H1 (cell line): Measurements from ENCODE around the gene MKLN1. TPM values are rescaled to one million over a fixed set of nuclear protein-coding genes. Genes with fewer than 3 reads are reported as not detected.

Experiments used
- CTCF ChIA-PET: fragments of 300-600 bp; sonication (Branson Sonifier 250); formaldehyde crosslinking; loops from one replicate; lab custom pipeline; 2021; ENCODE audit not compliant: partially characterized antibody; lab: Charles Lee
- POLR2A ChIA-PET: fragments of 300-600 bp; sonication (Branson Sonifier 250); formaldehyde crosslinking; loops from one replicate; lab custom pipeline; 2021; ENCODE audit warnings: inconsistent platforms; ENCODE audit not compliant: partially characterized antibody; lab: Charles Lee
- DNase-seq, 2 experiments: peaks; one replicate each; pipeline versions ENCODE4 v3.0.0 to v3.0.0-alpha.2; 2010 to 2022; ENCODE audit warnings: low spot score in 2 of 2, low read depth in 1 of 2, mixed read lengths in 1 of 2
- FAIRE-seq: peaks from 2 replicates; lab custom pipeline; 2011; peaks lifted over from hg19 to GRCh38; lab: Jason Lieb, UNC
- H2AFZ ChIP-seq: 2 replicates; pipeline ENCODE4 v1.8.1; 2012; ENCODE audit warnings: low read length, inconsistent platforms
- H2AK5ac ChIP-seq: 2 replicates; pipeline ENCODE4 v1.6.1; 2013; ENCODE audit warnings: low read depth, low read length
- H2BK120ac ChIP-seq: replicated peaks from 2 replicates; pipeline ENCODE3; 2013; ENCODE audit warnings: low read depth, low read length, inconsistent platforms
- H2BK12ac ChIP-seq: 2 replicates; pipeline ENCODE4 v1.6.1; 2013; ENCODE audit warnings: low read depth, low read length
- H2BK15ac ChIP-seq: 2 replicates; pipeline ENCODE4 v1.6.1; 2013; ENCODE audit warnings: low read length
- H2BK20ac ChIP-seq: 2 replicates; pipeline ENCODE4 v1.6.1; 2013; ENCODE audit warnings: low read length
- H2BK5ac ChIP-seq: 2 replicates; pipeline ENCODE4 v1.6.1; 2013; ENCODE audit warnings: low read depth, low read length
- H3K14ac ChIP-seq: 2 replicates; pipeline ENCODE4 v1.6.1; 2013; ENCODE audit warnings: inconsistent platforms; ENCODE audit not compliant: insufficient read length
- H3K18ac ChIP-seq: 2 replicates; pipeline ENCODE4 v1.6.1; 2013; ENCODE audit warnings: low read length; ENCODE audit errors: extremely low read depth
- H3K23ac ChIP-seq: 2 replicates; pipeline ENCODE4 v1.6.1; 2013; ENCODE audit warnings: inconsistent platforms; ENCODE audit not compliant: insufficient read length
- H3K23me2 ChIP-seq: 2 replicates; pipeline ENCODE4 v1.6.1; 2013; ENCODE audit warnings: low read depth, low read length
- H3K27ac ChIP-seq: 2 replicates; pipeline ENCODE4 v1.6.1; 2011; ENCODE audit warnings: low read depth, low read length, inconsistent platforms
- H3K27me3 ChIP-seq, 4 experiments: replicated peaks in 1 of 4; 1 replicate in 1 of 4; 2 replicates in 3 of 4; pipeline versions ENCODE4 v1.6.1 to v1.8.1; 2011 to 2013; ENCODE audit warnings: low read length in 3 of 4, mild to moderate bottlenecking in 3 of 4, inconsistent platforms in 2 of 4, mixed read lengths in 2 of 4, moderate library complexity in 1 of 4; ENCODE audit not compliant: control insufficient read depth in 3 of 4, insufficient read depth in 3 of 4; ENCODE audit errors: extremely low read depth in 1 of 4
- H3K36me3 ChIP-seq, 4 experiments: 2 replicates each; pipeline versions ENCODE4 v1.6.1 to v1.8.1; 2011 to 2013; ENCODE audit warnings: mild to moderate bottlenecking in 4 of 4, low read length in 3 of 4, moderate library complexity in 2 of 4, control low read depth in 1 of 4, inconsistent platforms in 1 of 4; ENCODE audit not compliant: insufficient read depth in 4 of 4, control insufficient read depth in 2 of 4
- H3K4ac ChIP-seq: replicated peaks from 2 replicates; pipeline ENCODE3; 2013; ENCODE audit warnings: low read length, low read depth, mixed read lengths, inconsistent platforms; ENCODE audit not compliant: insufficient read length
- H3K4me1 ChIP-seq, 4 experiments: replicated peaks in 1 of 4; 1 replicate in 1 of 4; 2 replicates in 3 of 4; pipeline versions ENCODE4 v1.6.1 to v1.8.1; 2011 to 2013; ENCODE audit warnings: low read length in 3 of 4, inconsistent platforms in 2 of 4, mixed read lengths in 1 of 4; ENCODE audit not compliant: insufficient read depth in 4 of 4, control insufficient read depth in 3 of 4
- H3K4me2 ChIP-seq, 2 experiments: 2 replicates each; pipeline versions ENCODE4 v1.6.1 to v1.8.1; 2011 to 2013; ENCODE audit warnings: low read depth in 2 of 2, low read length in 2 of 2, control low read depth in 1 of 2, inconsistent platforms in 1 of 2, mild to moderate bottlenecking in 1 of 2; ENCODE audit not compliant: insufficient read depth in 1 of 2
- H3K4me3 ChIP-seq, 4 experiments: fragments of 200-600, 300-600 bp in 1 of 4; sonication (generic), shearing (Covaris generic), sonication (Bioruptor Twin) in 1 of 4; 2 replicates each; pipeline versions ENCODE4 v1.5.1 to v1.8.1; 2011 to 2016; ENCODE audit warnings: low read length in 4 of 4, low read depth in 3 of 4, control low read depth in 2 of 4, inconsistent platforms in 2 of 4, mild to moderate bottlenecking in 2 of 4, mixed read lengths in 1 of 4, moderate library complexity in 1 of 4; ENCODE audit not compliant: insufficient read depth in 2 of 4; ENCODE audit errors: extremely low read depth in 1 of 4
- H3K56ac ChIP-seq: replicated peaks from 2 replicates; pipeline ENCODE3; 2013; ENCODE audit warnings: low read depth, mild to moderate bottlenecking, mixed read lengths, low read length, inconsistent platforms; ENCODE audit not compliant: insufficient read length
- H3K79me1 ChIP-seq: 2 replicates; pipeline ENCODE4 v1.6.1; 2013; ENCODE audit warnings: low read depth, low read length, control low read depth
- H3K79me2 ChIP-seq, 2 experiments: 2 replicates each; pipeline versions ENCODE4 v1.6.1 to v1.8.1; 2012 to 2013; ENCODE audit warnings: low read length in 2 of 2, mild to moderate bottlenecking in 2 of 2, inconsistent platforms in 1 of 2; ENCODE audit not compliant: insufficient read depth in 2 of 2, control insufficient read depth in 1 of 2
- H3K9ac ChIP-seq, 4 experiments: replicated peaks in 1 of 4; 1 replicate in 1 of 4; 2 replicates in 3 of 4; pipeline versions ENCODE4 v1.6.1 to v1.8.1; 2011 to 2013; ENCODE audit warnings: low read depth in 3 of 4, low read length in 3 of 4, control low read depth in 2 of 4, mild to moderate bottlenecking in 2 of 4, moderate library complexity in 2 of 4, inconsistent platforms in 1 of 4; ENCODE audit errors: extremely low read depth in 1 of 4
- H3K9me3 ChIP-seq, 2 experiments: 2 replicates each; pipeline versions ENCODE4 v1.6.1 to v1.8.1; 2012 to 2013; ENCODE audit warnings: mild to moderate bottlenecking in 2 of 2, moderate library complexity in 2 of 2, control low read depth in 1 of 2, inconsistent platforms in 1 of 2, low read depth in 1 of 2, low read length in 1 of 2, mixed read lengths in 1 of 2; ENCODE audit not compliant: insufficient read depth in 2 of 2
- H4K20me1 ChIP-seq, 2 experiments: replicated peaks in 1 of 2; 2 replicates each; pipeline versions ENCODE3 to v1.8.1; 2011 to 2013; ENCODE audit warnings: inconsistent platforms in 2 of 2, low read length in 2 of 2, mild to moderate bottlenecking in 1 of 2; ENCODE audit not compliant: insufficient read depth in 2 of 2, control insufficient read depth in 1 of 2
- H4K5ac ChIP-seq: 2 replicates; pipeline ENCODE4 v1.6.1; 2013; ENCODE audit warnings: low read length, low read depth, mixed read lengths, inconsistent platforms; ENCODE audit not compliant: insufficient read length
- H4K8ac ChIP-seq: 2 replicates; pipeline ENCODE4 v1.8.0; 2013; ENCODE audit warnings: mild to moderate bottlenecking, moderate library complexity, low read length, inconsistent platforms; ENCODE audit not compliant: insufficient read depth; ENCODE audit errors: extremely low read depth
- H4K91ac ChIP-seq: replicated peaks from 2 replicates; pipeline ENCODE3; 2013; ENCODE audit warnings: low read length, mixed read lengths, inconsistent platforms; ENCODE audit not compliant: insufficient read length
- EP300 ChIP-seq, 2 experiments: IDR thresholded peaks; 1 replicate in 1 of 2; 2 replicates in 1 of 2; pipeline ENCODE4 v1.6.1; 2011 to 2012; ENCODE audit warnings: low read depth in 2 of 2, low read length in 2 of 2, mild to moderate bottlenecking in 2 of 2, borderline replicate concordance in 1 of 2, inconsistent platforms in 1 of 2, moderate library complexity in 1 of 2
- EZH2 ChIP-seq: fragments of 200-600 bp; sonication (generic); IDR thresholded peaks from 2 replicates; pipeline ENCODE4 v1.7.1; 2012; ENCODE audit warnings: low read depth, mild to moderate bottlenecking, moderate library complexity, low read length, inconsistent platforms; ENCODE audit not compliant: severe bottlenecking
- GTF2F1 ChIP-seq: IDR thresholded peaks from 2 replicates; pipeline ENCODE4 v1.6.1; 2012; ENCODE audit warnings: low read depth, low read length, improper control_type of control experiment, borderline replicate concordance
- NANOG ChIP-seq: IDR thresholded peaks from 2 replicates; pipeline ENCODE4 v1.6.1; 2011; ENCODE audit warnings: low read length, low read depth, mild to moderate bottlenecking, inconsistent platforms; ENCODE audit not compliant: insufficient read depth, poor library complexity, severe bottlenecking
- POU5F1 ChIP-seq: IDR thresholded peaks from 2 replicates; pipeline ENCODE4 v1.6.1; 2011; ENCODE audit warnings: low read depth, mild to moderate bottlenecking, low read length, moderate library complexity
- RFX5 ChIP-seq: IDR thresholded peaks from 2 replicates; pipeline ENCODE4 v1.6.1; 2011; ENCODE audit warnings: low read depth, low read length, improper control_type of control experiment, borderline replicate concordance
- SP1 ChIP-seq: IDR thresholded peaks from 2 replicates; pipeline ENCODE4 v1.6.1; 2011; ENCODE audit warnings: low read depth, low read length
- SRF ChIP-seq: IDR thresholded peaks from 2 replicates; pipeline ENCODE4 v1.6.1; 2011; ENCODE audit warnings: mild to moderate bottlenecking, low read depth, low read length, moderate library complexity
- TAF1 ChIP-seq: IDR thresholded peaks from 2 replicates; pipeline ENCODE4 v1.6.1; 2011; ENCODE audit warnings: mild to moderate bottlenecking, low read depth, low read length
- TAF7 ChIP-seq: optimal IDR thresholded peaks from 2 replicates; pipeline ENCODE3; 2011; ENCODE audit warnings: low read depth, mild to moderate bottlenecking, inconsistent platforms, low read length, moderate library complexity, borderline replicate concordance
- WGBS, 2 experiments: shearing (Covaris generic) in 1 of 2; methylation state at CpG; one replicate each; pipeline versions ENCODE4 v1.1.6 to v1.1.7; 2013 to 2015; ENCODE audit warnings: low lambda C conversion rate in 2 of 2, mixed read lengths in 2 of 2, inconsistent platforms in 1 of 2, low coverage in 1 of 2, missing lambda C conversion rate in 1 of 2; ENCODE audit not compliant: insufficient replicate concordance in 2 of 2, insufficient coverage in 1 of 2, insufficient read length in 1 of 2; ENCODE audit errors: extremely low coverage in 1 of 2, missing lambda C conversion rate in 1 of 2; 5-methylcytosine and 5-hydroxymethylcytosine counted together
- polyA plus RNA-seq, 7 experiments: library from polyadenylated mRNA; depleted of rRNA in 3 of 7; stranded (reverse) in 5 of 7; unstranded in 2 of 7; fragments of >200 nt in 5 of 7; fragments of 200-250 nt in 2 of 7; gene quantifications; 1 replicate in 5 of 7; 2 replicates in 1 of 7; 4 replicates in 1 of 7; pipeline versions ENCODE4 v1.2.1 to v1.2.3, GENCODE V29; 2011 to 2013; ENCODE audit warnings: missing spikeins in 2 of 7, mixed read lengths in 2 of 7
- total RNA-seq: library from RNA; stranded (reverse); fragmentation: NEBNext Ultra II Directional; extraction: Animal tissue kit (Norgen Biotek cat#: 25700); gene quantifications from 2 replicates; pipeline ENCODE4 v1.2.1, GENCODE V29; 2021
- TF ChIP-seq, protein P1 (sequence below), 3 experiments: IDR thresholded peaks; 1 replicate in 2 of 3; 2 replicates in 1 of 3; pipeline versions ENCODE4 v1.5.1 to v1.6.1; 2011; ENCODE audit warnings: low read length in 3 of 3, mild to moderate bottlenecking in 3 of 3, inconsistent platforms in 2 of 3, low read depth in 1 of 3, moderate library complexity in 1 of 3; ENCODE audit not compliant: insufficient read depth in 1 of 3; ENCODE audit errors: control extremely low read depth in 1 of 3

Gene MKLN1
- total and polyA plus RNA-seq, 2 of the 8 experiments (the other 6 are each of a cell fraction or from before 2014, with no cell fraction given) = 22.3 to 50.9 TPM

GRCh38 chr7:131524115-131524514, 196.4 kb downstream of the MKLN1 start:
- no peak overlapping the region for H4K8ac ChIP-seq
- H2BK120ac ChIP-seq = no peak overlapping the region
- H3K27me3 ChIP-seq = no peaks in the 10 kb centered on the region
- no peak overlapping the region for H2AFZ ChIP-seq
- H2BK20ac ChIP-seq = no peak overlapping the region
- POLR2A ChIA-PET = interaction anchor here (0.6 to 2.1 kb wide), 2 partner anchors 14 to 187 kb away, joined by 4 to 8 read pairs; no protein-coding TSS in a partner anchor
- H3K56ac ChIP-seq = no peak overlapping the region
- no peak overlapping the region for H4K91ac ChIP-seq
- no peak overlapping the region for H3K9ac ChIP-seq
- no peak overlapping the region for H3K27ac ChIP-seq
- H3K23ac ChIP-seq = no peak overlapping the region
- H3K18ac ChIP-seq = no peak overlapping the region
- FAIRE-seq (no peak), DNase-seq (no peak)
- no peak overlapping the region for H4K5ac ChIP-seq
- peaks cover 0 to 47% (median 9%) of the 10 kb centered on the region in 4 experiments; a peak in 4 of 8 replicates for H3K36me3 ChIP-seq
- no peak overlapping the region for H2BK5ac ChIP-seq
- H3K4me2 ChIP-seq = no peak overlapping the region
- H2BK12ac ChIP-seq = no peak overlapping the region
- peaks cover 36 to 55% of the 10 kb centered on the region in 2 experiments for H4K20me1 ChIP-seq
- H3K23me2 ChIP-seq = no peaks in the 10 kb centered on the region
- no peaks in the 10 kb centered on the region for H3K9me3 ChIP-seq
- CTCF ChIA-PET = interaction anchor here (1.0 to 5.2 kb wide), 5 partner anchors 10 to 131 kb away, joined by 3 to 47 read pairs (median 4); no protein-coding TSS in a partner anchor
- no peak overlapping the region for H3K4ac ChIP-seq
- 81% methylated on average over 1 of the region's 2 CpGs; no CpG with 5 or more reads in 1 of the 2 experiments for WGBS, 2 experiments
- no peak overlapping the region for H2BK15ac ChIP-seq
- H2AK5ac ChIP-seq = no peak overlapping the region
- H3K79me2 ChIP-seq = peaks cover 38 to 99% of the 10 kb centered on the region in 2 experiments; a peak in 3 of 4 replicates
- H3K4me1 ChIP-seq = peaks cover 5 to 31% (median 23%) of the 10 kb centered on the region in 4 experiments
- H3K79me1 ChIP-seq = peaks cover 6% of the 10 kb centered on the region
- peak overlapping the region in 1 of 4 experiments; percentile 12; a peak in 1 of 8 replicates for H3K4me3 ChIP-seq
- no peak overlapping the region for H3K14ac ChIP-seq
- TF ChIP-seq TAF1 (no peak), GTF2F1 (no peak), SP1 (no peak), EP300 (IDR thresholded peaks at IDR 0.05; ENCODE audit: borderline replicate concordance in 1 of 2, low read depth in 2 of 2, low read length in 2 of 2) (no peak), SRF (no peak), NANOG (no peak), EZH2 (no peak), TAF7 (no peak), RFX5 (no peak), POU5F1 (no peak)
- TF ChIP-seq, protein P1, sequence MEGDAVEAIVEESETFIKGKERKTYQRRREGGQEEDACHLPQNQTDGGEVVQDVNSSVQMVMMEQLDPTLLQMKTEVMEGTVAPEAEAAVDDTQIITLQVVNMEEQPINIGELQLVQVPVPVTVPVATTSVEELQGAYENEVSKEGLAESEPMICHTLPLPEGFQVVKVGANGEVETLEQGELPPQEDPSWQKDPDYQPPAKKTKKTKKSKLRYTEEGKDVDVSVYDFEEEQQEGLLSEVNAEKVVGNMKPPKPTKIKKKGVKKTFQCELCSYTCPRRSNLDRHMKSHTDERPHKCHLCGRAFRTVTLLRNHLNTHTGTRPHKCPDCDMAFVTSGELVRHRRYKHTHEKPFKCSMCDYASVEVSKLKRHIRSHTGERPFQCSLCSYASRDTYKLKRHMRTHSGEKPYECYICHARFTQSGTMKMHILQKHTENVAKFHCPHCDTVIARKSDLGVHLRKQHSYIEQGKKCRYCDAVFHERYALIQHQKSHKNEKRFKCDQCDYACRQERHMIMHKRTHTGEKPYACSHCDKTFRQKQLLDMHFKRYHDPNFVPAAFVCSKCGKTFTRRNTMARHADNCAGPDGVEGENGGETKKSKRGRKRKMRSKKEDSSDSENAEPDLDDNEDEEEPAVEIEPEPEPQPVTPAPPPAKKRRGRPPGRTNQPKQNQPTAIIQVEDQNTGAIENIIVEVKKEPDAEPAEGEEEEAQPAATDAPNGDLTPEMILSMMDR (IDR thresholded peaks at IDR 0.05; ENCODE audit: control extremely low read depth in 1 of 3, insufficient read depth in 1 of 3, low read depth in 1 of 3, low read length in 3 of 3) = no peak
